ENCODE data around the gene ZBED3. TPM values are rescaled to one million over a fixed set of nuclear protein-coding genes. Genes with fewer than 3 reads are reported as not detected.

The ZBED3 gene
- total RNA-seq, 1 experiment from 2014 or later: 7.8 TPM

DNA sequence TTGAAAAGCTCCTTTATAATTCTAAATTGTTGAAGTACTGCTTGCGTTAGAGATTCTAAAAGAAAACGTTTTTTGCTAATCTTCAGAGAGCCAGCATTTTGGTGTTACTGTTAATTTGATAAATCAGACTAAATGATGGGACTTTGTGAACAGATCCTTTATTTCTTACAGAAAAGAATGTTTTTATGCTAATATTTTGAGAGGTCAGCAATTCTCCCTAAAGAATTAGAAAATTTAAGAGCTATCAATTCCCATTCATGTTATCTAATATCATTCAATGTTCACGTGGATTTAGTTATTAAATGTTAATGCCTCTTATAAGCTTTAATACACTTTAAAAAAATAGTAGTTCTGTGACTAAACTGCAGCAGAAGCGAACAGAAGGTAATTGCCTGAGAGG, 54.5 kb downstream of the ZBED3 start:
- Histone ChIP-seq H3K18ac (ENCODE audit: insufficient read length, low read depth, low read length) (no peak overlapping the region), H2BK120ac (ENCODE audit: low read depth, low read length, poor library complexity, severe bottlenecking) (no peak overlapping the region), H3K23ac (ENCODE audit: insufficient read length, low read depth, low read length) (no peak overlapping the region), H3K79me1 (ENCODE audit: insufficient read depth, low read depth, low read length, poor library complexity, severe bottlenecking) (no peaks in the 10 kb centered on the region), H3K27me3 (ENCODE audit: insufficient read depth, low read length) (no peaks in the 10 kb centered on the region), H3K4me2 (ENCODE audit: insufficient read depth, insufficient read length, low read length) (no peak overlapping the region), H3K79me2 (ENCODE audit: insufficient read depth, low read length) (no peaks in the 10 kb centered on the region), H3T11ph (ENCODE audit: low read length) (no peak overlapping the region), H3K27ac (ENCODE audit: insufficient read length, low read depth, low read length) (no peak overlapping the region), H3K14ac (ENCODE audit: insufficient read depth, low read length) (no peak overlapping the region), H3K56ac (ENCODE audit: insufficient read length, low read depth, low read length) (no peak overlapping the region), H3K9me3 (ENCODE audit: control insufficient read depth, low read depth, low read length) (peaks cover 19% of the 10 kb centered on the region), H2BK15ac (ENCODE audit: low read depth, low read length) (no peak overlapping the region), H2BK20ac (ENCODE audit: low read depth, low read length, poor library complexity, severe bottlenecking) (no peak overlapping the region), H3K9ac (ENCODE audit: extremely low read depth, insufficient read length, low read length) (no peak overlapping the region), H2AFZ (ENCODE audit: low read length) (no peak overlapping the region), H3K4me1 (ENCODE audit: insufficient read depth, low read length) (no peaks in the 10 kb centered on the region), H2BK5ac (ENCODE audit: insufficient read length, low read length) (no peak overlapping the region), H2BK12ac (ENCODE audit: insufficient read length, low read depth, low read length) (no peak overlapping the region), H4K8ac (replicated peaks; ENCODE audit: insufficient read length, low read depth, low read length) (no peak overlapping the region), H4K20me1 (ENCODE audit: control insufficient read depth, insufficient read depth, insufficient read length) (no peaks in the 10 kb centered on the region), H4K91ac (ENCODE audit: insufficient read length, low read depth, low read length) (no peak overlapping the region), H3K4ac (ENCODE audit: low read depth, low read length) (no peak overlapping the region), H2AK5ac (ENCODE audit: insufficient read length, low read length) (no peak overlapping the region), H4K5ac (ENCODE audit: insufficient read length, low read depth, low read length) (no peak overlapping the region), H3K23me2 (ENCODE audit: insufficient read length, low read depth, low read length, poor library complexity, severe bottlenecking) (peaks cover 7% of the 10 kb centered on the region)
- no CpG with 5 or more reads among the region's 4 CpGs for WGBS (ENCODE audit: extremely low coverage, insufficient read length, low lambda C conversion rate)
- no peak for DNase-seq
- TF ChIP-seq CTCF (conservative IDR thresholded peaks at IDR 0.05): no peak
- H3K4me3 Mint-ChIP-seq: no peak overlapping the region
- peaks cover 24 to 25% of the 10 kb centered on the region in 2 experiments for H3K9me3 Mint-ChIP-seq
- H3K27ac Mint-ChIP-seq: no peak overlapping the region
- peaks cover 24 to 39% (median 31%) of the 10 kb centered on the region in 3 experiments for H3K36me3 Mint-ChIP-seq (ENCODE audit: insufficient read depth in 1 of 3, low read depth in 3 of 3)
- H3K4me1 Mint-ChIP-seq: peaks cover 5 to 11% of the 10 kb centered on the region in 2 experiments; a peak in 3 of 4 replicates
- peaks cover 25% of the 10 kb centered on the region for H3K27me3 Mint-ChIP-seq (ENCODE audit: low read depth)
